Testis (tissue), 2 donors: Measurements from ENCODE around the gene AVL9.

Experiments
- POLR2A ChIP-seq: fragments of 450-650 bp; IDR thresholded peaks from one replicate; pipeline ENCODE4 v1.6.1; 2017; ENCODE audit warnings: antibody characterized with exemption, mild to moderate bottlenecking, moderate library complexity
- TF ChIP-seq, protein P1 (sequence below), 3 experiments: fragments of 450-650 bp in 2 of 3; fragments of 200-600 bp in 1 of 3; sonication (generic) in 1 of 3; IDR thresholded peaks; one replicate each; pipeline ENCODE4 v1.5.1; 2016 to 2019; ENCODE audit warnings: antibody characterized with exemption in 3 of 3, mild to moderate bottlenecking in 2 of 3, moderate library complexity in 1 of 3

DNA sequence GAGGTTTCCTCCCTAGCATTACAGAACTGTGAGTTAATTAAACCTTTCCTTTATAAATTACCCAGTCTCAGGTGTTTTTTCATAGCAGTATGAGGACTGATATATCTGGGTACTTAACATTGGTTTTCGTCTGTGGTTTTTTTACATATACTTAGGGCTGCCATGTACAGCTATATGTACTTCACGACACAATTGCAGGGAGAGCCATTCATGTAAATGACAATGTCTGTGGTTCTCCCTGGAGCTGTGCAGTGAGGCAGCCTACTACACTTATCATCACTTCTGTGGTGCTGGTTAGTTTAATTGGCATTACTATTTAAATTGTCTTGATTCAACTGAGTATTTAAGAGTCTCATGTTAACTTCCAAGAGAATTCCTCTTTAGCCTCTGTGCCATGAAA, 40.7 kb downstream of the AVL9 start:
- TF ChIP-seq, protein P1, sequence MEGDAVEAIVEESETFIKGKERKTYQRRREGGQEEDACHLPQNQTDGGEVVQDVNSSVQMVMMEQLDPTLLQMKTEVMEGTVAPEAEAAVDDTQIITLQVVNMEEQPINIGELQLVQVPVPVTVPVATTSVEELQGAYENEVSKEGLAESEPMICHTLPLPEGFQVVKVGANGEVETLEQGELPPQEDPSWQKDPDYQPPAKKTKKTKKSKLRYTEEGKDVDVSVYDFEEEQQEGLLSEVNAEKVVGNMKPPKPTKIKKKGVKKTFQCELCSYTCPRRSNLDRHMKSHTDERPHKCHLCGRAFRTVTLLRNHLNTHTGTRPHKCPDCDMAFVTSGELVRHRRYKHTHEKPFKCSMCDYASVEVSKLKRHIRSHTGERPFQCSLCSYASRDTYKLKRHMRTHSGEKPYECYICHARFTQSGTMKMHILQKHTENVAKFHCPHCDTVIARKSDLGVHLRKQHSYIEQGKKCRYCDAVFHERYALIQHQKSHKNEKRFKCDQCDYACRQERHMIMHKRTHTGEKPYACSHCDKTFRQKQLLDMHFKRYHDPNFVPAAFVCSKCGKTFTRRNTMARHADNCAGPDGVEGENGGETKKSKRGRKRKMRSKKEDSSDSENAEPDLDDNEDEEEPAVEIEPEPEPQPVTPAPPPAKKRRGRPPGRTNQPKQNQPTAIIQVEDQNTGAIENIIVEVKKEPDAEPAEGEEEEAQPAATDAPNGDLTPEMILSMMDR (IDR thresholded peaks at IDR 0.05), result no peak
- TF ChIP-seq POLR2A, result no peak
